Neutrophil (primary cell): ENCODE data around the gene IL1RL2.

ENCODE experiments used
- H3K27ac ChIP-seq: fragments of 200-600 bp; sonication (generic); 2 replicates; pipeline ENCODE4 v1.5.1; 2016; ENCODE audit warnings: mild to moderate bottlenecking, moderate library complexity
- H3K27me3 ChIP-seq: fragments of 200-600 bp; sonication (generic); 2 replicates; pipeline ENCODE4 v1.6.0; 2016; ENCODE audit warnings: mild to moderate bottlenecking
- H3K36me3 ChIP-seq: fragments of 200-600 bp; sonication (generic); 2 replicates; pipeline ENCODE4 v1.5.1; 2017
- H3K4me1 ChIP-seq, 2 experiments: fragments of 200-600 bp in 1 of 2; sonication (generic) in 1 of 2; 1 replicate in 1 of 2; 2 replicates in 1 of 2; pipeline versions ENCODE4 v1.5.1 to v1.6.1; 2013 to 2016; ENCODE audit warnings: low read depth in 1 of 2, low read length in 1 of 2, mild to moderate bottlenecking in 1 of 2, moderate library complexity in 1 of 2; ENCODE audit not compliant: control insufficient read depth in 1 of 2, insufficient read depth in 1 of 2
- H3K4me3 ChIP-seq, 2 experiments: fragments of 200-600 bp in 1 of 2; sonication (generic) in 1 of 2; 1 replicate in 1 of 2; 2 replicates in 1 of 2; pipeline ENCODE4 v1.5.1; 2013 to 2016; ENCODE audit warnings: low read depth in 1 of 2, low read length in 1 of 2, mild to moderate bottlenecking in 1 of 2, moderate library complexity in 1 of 2
- H3K9me3 ChIP-seq: fragments of 200-600 bp; sonication (generic); 2 replicates; pipeline ENCODE4 v1.5.1; 2016
- TF ChIP-seq, protein P1 (sequence below): fragments of 200-600 bp; sonication (generic); IDR thresholded peaks from 2 replicates; pipeline ENCODE4 v1.5.1; 2016; ENCODE audit warnings: antibody characterized with exemption

IL1RL2 gene

DNA sequence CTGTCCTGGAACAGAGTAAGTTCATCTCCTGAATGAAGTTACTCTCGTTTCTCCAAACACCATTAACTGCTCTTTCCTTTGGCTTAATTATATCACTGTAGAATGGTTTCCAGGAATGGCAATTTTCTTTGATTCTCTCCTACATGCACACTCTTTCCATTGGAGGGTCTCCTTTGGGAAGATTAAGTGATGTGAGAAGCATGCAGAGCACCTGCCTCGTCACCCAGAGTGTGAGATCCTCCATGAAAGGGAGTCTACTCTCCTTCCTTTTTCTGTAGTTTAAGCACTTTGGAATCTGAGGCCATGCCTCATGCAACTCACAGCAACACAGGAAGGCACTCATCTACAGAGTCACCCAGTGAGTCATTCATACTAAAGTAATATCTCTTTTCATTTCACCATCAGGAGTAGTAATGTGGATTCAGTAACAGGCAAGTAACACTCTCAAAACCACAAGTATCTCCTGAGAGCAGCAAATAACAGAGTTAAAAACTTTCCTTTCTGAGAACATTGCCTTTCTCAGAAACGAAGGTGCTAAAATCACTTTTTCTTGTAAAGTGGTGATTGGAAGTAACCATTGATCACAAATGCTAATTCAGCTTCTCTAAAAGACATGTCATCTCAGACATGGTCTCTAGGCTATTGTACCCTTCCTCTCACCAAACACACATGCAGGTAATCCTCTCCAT, 71.7 kb downstream of the IL1RL2 start:
- no peak overlapping the region for H3K4me3 ChIP-seq
- TF ChIP-seq, protein P1, sequence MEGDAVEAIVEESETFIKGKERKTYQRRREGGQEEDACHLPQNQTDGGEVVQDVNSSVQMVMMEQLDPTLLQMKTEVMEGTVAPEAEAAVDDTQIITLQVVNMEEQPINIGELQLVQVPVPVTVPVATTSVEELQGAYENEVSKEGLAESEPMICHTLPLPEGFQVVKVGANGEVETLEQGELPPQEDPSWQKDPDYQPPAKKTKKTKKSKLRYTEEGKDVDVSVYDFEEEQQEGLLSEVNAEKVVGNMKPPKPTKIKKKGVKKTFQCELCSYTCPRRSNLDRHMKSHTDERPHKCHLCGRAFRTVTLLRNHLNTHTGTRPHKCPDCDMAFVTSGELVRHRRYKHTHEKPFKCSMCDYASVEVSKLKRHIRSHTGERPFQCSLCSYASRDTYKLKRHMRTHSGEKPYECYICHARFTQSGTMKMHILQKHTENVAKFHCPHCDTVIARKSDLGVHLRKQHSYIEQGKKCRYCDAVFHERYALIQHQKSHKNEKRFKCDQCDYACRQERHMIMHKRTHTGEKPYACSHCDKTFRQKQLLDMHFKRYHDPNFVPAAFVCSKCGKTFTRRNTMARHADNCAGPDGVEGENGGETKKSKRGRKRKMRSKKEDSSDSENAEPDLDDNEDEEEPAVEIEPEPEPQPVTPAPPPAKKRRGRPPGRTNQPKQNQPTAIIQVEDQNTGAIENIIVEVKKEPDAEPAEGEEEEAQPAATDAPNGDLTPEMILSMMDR: no peak
- H3K9me3 ChIP-seq: no peaks in the 10 kb centered on the region
- no peaks in the 10 kb centered on the region for H3K27me3 ChIP-seq
- H3K4me1 ChIP-seq: peaks cover 10 to 25% of the 10 kb centered on the region in 2 experiments
- no peak overlapping the region for H3K27ac ChIP-seq
- no peaks in the 10 kb centered on the region for H3K36me3 ChIP-seq

DNA sequence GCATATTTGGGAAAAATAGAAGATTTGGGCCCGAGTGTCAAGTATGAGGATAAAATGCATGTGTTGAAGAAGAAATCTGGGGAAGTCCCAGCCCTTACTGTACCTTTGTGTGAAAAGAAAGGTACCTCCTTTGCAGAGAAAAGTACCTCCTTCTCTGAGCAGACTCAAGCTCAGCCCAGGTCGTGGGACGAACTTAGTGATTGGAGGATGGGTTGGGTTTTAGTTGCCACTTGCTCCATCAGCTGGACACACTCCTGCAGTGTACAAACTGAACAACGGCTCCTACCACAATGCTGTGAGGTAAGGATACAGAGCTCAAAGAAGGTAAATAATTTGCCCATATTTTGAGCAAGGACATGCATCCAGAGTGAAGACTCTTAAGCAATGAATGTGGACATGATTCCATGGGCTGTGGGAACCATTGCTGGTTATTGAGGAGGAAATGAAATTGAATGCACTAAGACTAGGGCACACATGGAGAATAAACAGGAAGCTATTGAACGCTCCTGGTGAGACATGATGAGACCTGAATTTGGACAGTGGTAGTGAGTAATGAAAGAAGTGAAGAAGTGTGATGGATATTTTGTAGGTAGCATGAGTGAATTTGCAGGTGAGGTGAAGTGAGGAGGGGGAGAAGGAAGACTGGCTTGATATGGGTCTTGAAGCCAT, 74.8 kb downstream of the IL1RL2 start:
- Histone ChIP-seq H3K36me3 (no peaks in the 10 kb centered on the region), H3K27me3 (no peaks in the 10 kb centered on the region), H3K27ac (no peak overlapping the region), H3K4me3 (no peak overlapping the region), H3K9me3 (no peaks in the 10 kb centered on the region), H3K4me1 (peaks cover 10 to 27% of the 10 kb centered on the region in 2 experiments)
- TF ChIP-seq, protein P1: no peak

DNA sequence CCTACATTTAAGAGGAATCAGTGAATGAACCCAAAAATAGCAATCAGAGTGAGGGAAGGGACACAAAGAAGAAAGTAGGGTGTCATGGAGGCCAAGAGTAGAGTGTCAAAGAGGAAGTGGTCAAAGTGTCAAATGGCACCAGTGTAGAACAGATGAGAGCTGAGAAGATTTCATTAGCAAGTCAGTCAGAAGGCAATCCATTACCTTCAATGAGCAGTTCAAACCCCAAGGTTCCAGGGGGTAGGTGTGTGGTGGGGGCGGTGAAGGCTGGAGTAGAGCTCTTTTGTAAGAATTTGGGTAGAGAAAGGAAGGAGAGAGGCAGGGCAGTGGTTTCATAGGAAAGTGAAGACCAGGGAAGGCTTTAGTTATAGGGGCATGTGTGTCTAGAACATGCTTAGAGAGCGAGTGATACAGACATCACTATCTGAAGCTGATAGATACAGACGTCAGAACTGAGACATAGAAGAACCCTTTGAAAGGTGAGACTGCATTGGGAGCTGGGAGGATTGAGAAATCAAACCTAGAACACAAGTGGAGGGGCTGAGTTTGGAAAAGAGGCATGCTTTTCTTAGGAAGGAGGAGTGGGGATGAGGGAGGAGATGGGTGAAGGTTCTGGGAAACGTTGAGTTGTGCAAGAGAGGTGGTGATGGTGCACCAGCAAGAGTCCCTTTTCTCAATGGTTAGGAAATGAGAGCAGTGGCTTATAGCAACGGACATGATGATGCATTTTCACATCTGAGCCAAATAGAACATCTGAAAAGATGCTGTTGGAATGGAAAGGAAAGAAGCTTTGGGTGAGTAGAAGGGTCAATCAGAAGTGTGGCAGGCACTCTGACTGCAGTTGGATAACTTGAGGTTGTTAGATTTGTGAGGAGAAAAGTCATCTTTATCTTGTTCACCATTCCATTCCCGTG, 75.7 kb downstream of the IL1RL2 start:
- TF ChIP-seq, protein P1: no peak

DNA sequence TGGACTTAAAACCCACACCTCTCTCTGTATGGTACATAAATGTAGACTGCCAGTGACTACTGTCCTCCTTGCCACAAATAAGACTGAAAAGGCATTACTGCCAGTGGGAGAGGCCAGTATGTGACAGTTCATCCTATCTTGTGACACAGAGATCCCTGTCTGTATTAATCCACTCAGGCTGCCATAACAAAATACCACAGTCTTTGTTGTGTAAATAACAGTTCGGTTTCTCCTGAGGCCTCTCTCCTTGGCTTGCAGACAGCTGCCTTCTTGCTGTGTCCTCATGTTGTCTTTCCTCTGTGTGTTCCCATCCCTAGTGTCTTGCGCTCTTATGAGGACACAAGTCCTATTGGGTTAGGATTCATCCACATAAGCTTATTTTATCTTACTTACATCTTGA, 78.1 kb downstream of the IL1RL2 start:
- H3K4me3 ChIP-seq: no peak overlapping the region
- H3K4me1 ChIP-seq: peaks cover 10 to 28% of the 10 kb centered on the region in 2 experiments
- H3K9me3 ChIP-seq: no peaks in the 10 kb centered on the region
- TF ChIP-seq, protein P1: no peak
- no peak overlapping the region for H3K27ac ChIP-seq
- H3K27me3 ChIP-seq: peaks cover under 1% of the 10 kb centered on the region
- H3K36me3 ChIP-seq: no peaks in the 10 kb centered on the region

More for the DNA sequence above, 75.7 kb downstream of the IL1RL2 start:
- no peaks in the 10 kb centered on the region for H3K9me3 ChIP-seq
- H3K27me3 ChIP-seq: no peaks in the 10 kb centered on the region
- no peak overlapping the region for H3K4me3 ChIP-seq
- H3K27ac ChIP-seq: peak overlapping the region; percentile 11
- peaks cover 10 to 27% of the 10 kb centered on the region in 2 experiments for H3K4me1 ChIP-seq
- no peaks in the 10 kb centered on the region for H3K36me3 ChIP-seq

DNA sequence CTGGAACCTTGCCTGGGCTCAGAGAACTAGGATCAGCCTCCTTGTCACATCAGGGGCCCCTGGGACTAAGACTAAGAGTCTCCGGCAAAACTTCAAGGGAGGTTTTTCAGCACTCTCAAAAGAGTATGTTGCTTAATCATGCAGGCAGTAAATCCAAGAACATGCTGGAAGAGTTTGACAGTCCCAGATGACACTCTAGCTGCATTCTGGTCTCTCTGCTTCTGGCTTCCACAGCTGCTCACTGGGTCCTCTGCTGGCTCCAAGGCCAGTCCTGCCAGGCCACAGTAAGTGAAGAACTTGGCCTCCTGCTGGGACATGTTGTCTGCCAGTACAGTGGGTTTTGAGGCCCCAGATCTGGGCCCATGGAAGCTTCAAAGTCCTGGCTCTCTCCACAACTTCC, 79.4 kb downstream of the IL1RL2 start:
- H3K27ac ChIP-seq: no peak overlapping the region
- H3K36me3 ChIP-seq: no peaks in the 10 kb centered on the region
- no peak overlapping the region for H3K4me3 ChIP-seq
- H3K27me3 ChIP-seq: peaks cover 4% of the 10 kb centered on the region
- peaks cover 10 to 28% of the 10 kb centered on the region in 2 experiments for H3K4me1 ChIP-seq
- TF ChIP-seq, protein P1: no peak
- H3K9me3 ChIP-seq: no peaks in the 10 kb centered on the region
